Stomach (tissue), 9 donors: ENCODE data around the gene SAMM50. TPM values are rescaled to one million over a fixed set of nuclear protein-coding genes. Genes with fewer than 3 reads are reported as not detected.

Experiments used
- DNase-seq, 2 donors: peaks; one replicate each; pipeline versions ENCODE4 v3.0.0 to v3.0.0-alpha.2; 2013 to 2019
- H3K27ac ChIP-seq, 5 donors: fragments of 200-600 bp in 4 of 5; sonication (generic) in 4 of 5; one replicate each; pipeline ENCODE4 v1.5.1; 2013 to 2019; ENCODE audit warnings: mild to moderate bottlenecking in 1 of 5, moderate library complexity in 1 of 5
- H3K27me3 ChIP-seq, 3 donors: fragments of 200-600 bp; sonication (generic); one replicate each; pipeline ENCODE4 v1.5.1; 2017 to 2019; ENCODE audit warnings: mixed run types in 1 of 3
- H3K36me3 ChIP-seq, 4 donors: fragments of 200-600 bp; sonication (generic); 1 replicate in 3 of 4; 2 replicates in 1 of 4; pipeline ENCODE4 v1.5.1; 2016 to 2019
- H3K4me1 ChIP-seq, 4 donors: fragments of 200-600 bp; sonication (generic); one replicate each; pipeline ENCODE4 v1.5.1; 2016 to 2019
- H3K4me3 ChIP-seq, 4 donors: fragments of 200-600 bp; sonication (generic) in 3 of 4; one replicate each; pipeline ENCODE4 v1.5.1; 2016 to 2019; ENCODE audit warnings: mild to moderate bottlenecking in 1 of 4
- H3K9me3 ChIP-seq, 4 donors: fragments of 200-600 bp; sonication (generic); one replicate each; pipeline ENCODE4 v1.5.1; 2016 to 2019
- EP300 ChIP-seq: sonication (generic); formaldehyde crosslinking; IDR thresholded peaks from one replicate; pipeline ENCODE4 v1.6.1; 2017; ENCODE audit warnings: antibody characterized with exemption
- POLR2A ChIP-seq, 4 donors: fragments of 450-650 bp; IDR thresholded peaks; one replicate each; pipeline ENCODE4 v1.6.1; 2016; ENCODE audit warnings: antibody characterized with exemption in 4 of 4, control low read depth in 2 of 4, mild to moderate bottlenecking in 1 of 4, moderate library complexity in 1 of 4
- POLR2AphosphoS5 ChIP-seq, 3 donors: sonication (generic); formaldehyde crosslinking; IDR thresholded peaks; one replicate each; pipeline ENCODE4 v1.6.1; 2016; ENCODE audit warnings: antibody characterized with exemption in 3 of 3
- whole genome bisulfite sequencing, 5 donors: extraction: QIAGEN DNeasy Blood & Tissue Kit in 3 of 5; methylation state at CpG; one replicate each; pipeline versions ENCODE4 v1.1.5 to v1.1.7; 2013 to 2018; 5-methylcytosine and 5-hydroxymethylcytosine counted together
- intact Hi-C: fragments of 100-400 bp; cut with DNase I; formaldehyde crosslinking; loops from one replicate; pipeline ENCODE4 v1.15.1; 2023; ENCODE audit warnings: low total_unique reads
- polyA plus RNA-seq, 3 donors: library from polyadenylated mRNA; stranded (reverse); fragments of 200-250 nt; gene quantifications; one replicate each; pipeline ENCODE4 v1.2.3, GENCODE V29; 2013
- total RNA-seq, 5 donors: library from RNA; depleted of rRNA; stranded (reverse); fragments of >200 nt; gene quantifications; one replicate each; pipeline versions ENCODE4 v1.1.0 to v1.2.3, GENCODE V29; 2014 to 2016
- TF ChIP-seq, protein P1 (sequence below), 7 experiments: fragments of 450-650 bp in 4 of 7; fragments of 200-600 bp in 3 of 7; sonication (generic) in 3 of 7; IDR thresholded peaks; one replicate each; pipeline ENCODE4 v1.5.1; 2016 to 2019; ENCODE audit warnings: antibody characterized with exemption in 7 of 7, control low read depth in 2 of 7, mild to moderate bottlenecking in 1 of 7
- donor health status: healthy with polysubstance abuse.
- donor health status: Bipolar disorder and iron deficiency.
- donor health status: healthy.

Gene SAMM50
- total and polyA plus RNA-seq, 8 donors, result 18.7 to 54.7 (median 33.3) TPM

GRCh38 chr22:44030051-44030701 is 74.9 kb downstream of the SAMM50 start:
- 92 to 95% (median 93%) methylated on average over 18 of the region's 18 CpGs for WGBS, 5 donors
- intact Hi-C loops, result no loop called here
- H3K27ac ChIP-seq, result peak overlapping the region in 4 of 5 donors; percentile 32 to 59 (median 44)
- H3K4me1 ChIP-seq, result peaks cover 0 to 21% (median 8%) of the 10 kb centered on the region in 4 donors
- no peak overlapping the region for H3K4me3 ChIP-seq
- no peaks in the 10 kb centered on the region for H3K36me3 ChIP-seq
- TF ChIP-seq POLR2AphosphoS5 (IDR thresholded peaks at IDR 0.05), result no peak
- TF ChIP-seq, protein P1, sequence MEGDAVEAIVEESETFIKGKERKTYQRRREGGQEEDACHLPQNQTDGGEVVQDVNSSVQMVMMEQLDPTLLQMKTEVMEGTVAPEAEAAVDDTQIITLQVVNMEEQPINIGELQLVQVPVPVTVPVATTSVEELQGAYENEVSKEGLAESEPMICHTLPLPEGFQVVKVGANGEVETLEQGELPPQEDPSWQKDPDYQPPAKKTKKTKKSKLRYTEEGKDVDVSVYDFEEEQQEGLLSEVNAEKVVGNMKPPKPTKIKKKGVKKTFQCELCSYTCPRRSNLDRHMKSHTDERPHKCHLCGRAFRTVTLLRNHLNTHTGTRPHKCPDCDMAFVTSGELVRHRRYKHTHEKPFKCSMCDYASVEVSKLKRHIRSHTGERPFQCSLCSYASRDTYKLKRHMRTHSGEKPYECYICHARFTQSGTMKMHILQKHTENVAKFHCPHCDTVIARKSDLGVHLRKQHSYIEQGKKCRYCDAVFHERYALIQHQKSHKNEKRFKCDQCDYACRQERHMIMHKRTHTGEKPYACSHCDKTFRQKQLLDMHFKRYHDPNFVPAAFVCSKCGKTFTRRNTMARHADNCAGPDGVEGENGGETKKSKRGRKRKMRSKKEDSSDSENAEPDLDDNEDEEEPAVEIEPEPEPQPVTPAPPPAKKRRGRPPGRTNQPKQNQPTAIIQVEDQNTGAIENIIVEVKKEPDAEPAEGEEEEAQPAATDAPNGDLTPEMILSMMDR (IDR thresholded peaks at IDR 0.05), result no peak
- TF ChIP-seq EP300, result no peak
- no peak for TF ChIP-seq POLR2A (IDR thresholded peaks at IDR 0.05)
- no peaks in the 10 kb centered on the region for H3K27me3 ChIP-seq
- H3K9me3 ChIP-seq, result no peaks in the 10 kb centered on the region
- DNase-seq, result no peak

DNA sequence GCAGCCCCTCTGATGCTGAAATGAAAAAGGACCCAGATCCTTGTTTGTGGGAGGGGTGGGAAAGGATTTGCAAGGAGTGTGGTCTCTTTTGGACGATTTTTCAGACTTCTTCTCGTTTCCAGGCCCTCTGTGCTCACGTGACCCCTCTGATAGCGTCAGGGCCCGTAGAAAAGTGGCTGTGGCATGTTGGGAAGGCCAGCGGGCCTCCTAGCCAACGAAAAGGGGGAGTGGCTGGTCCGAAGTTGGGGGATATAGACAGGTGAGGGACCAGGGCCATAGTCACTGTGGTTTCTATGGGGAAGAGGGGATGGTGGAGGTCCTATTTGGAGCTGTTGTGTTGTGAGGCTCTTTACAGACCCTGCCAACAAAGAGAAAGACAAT is 75.5 kb downstream of the SAMM50 start:
- H3K36me3 ChIP-seq, result no peaks in the 10 kb centered on the region
- 70 to 85% (median 74%) methylated on average over 8 of the region's 8 CpGs for WGBS, 5 donors

GRCh38 chr22:44031158-44031952 is 76.1 kb downstream of the SAMM50 start:
- intact Hi-C loops, result no loop called here
- H3K9me3 ChIP-seq, result no peaks in the 10 kb centered on the region
- peaks cover 0 to 11% (median 4%) of the 10 kb centered on the region in 4 donors for H3K4me1 ChIP-seq
- WGBS, 5 donors, result 73 to 79% (median 77%) methylated on average over 21 of the region's 21 CpGs
- H3K27me3 ChIP-seq, result no peaks in the 10 kb centered on the region
- no peaks in the 10 kb centered on the region for H3K36me3 ChIP-seq
- no peak overlapping the region for H3K4me3 ChIP-seq
- TF ChIP-seq, protein P1 (IDR thresholded peaks at IDR 0.05), result no peak
- TF ChIP-seq POLR2AphosphoS5 (IDR thresholded peaks at IDR 0.05) (no peak), EP300 (no peak), POLR2A (IDR thresholded peaks at IDR 0.05) (no peak)
- H3K27ac ChIP-seq, result peak overlapping the region in 4 of 5 donors; percentile 32 to 59 (median 44)
- DNase-seq, result no peak

More for the DNA sequence above, 75.5 kb downstream of the SAMM50 start:
- TF ChIP-seq POLR2A (IDR thresholded peaks at IDR 0.05) (no peak), POLR2AphosphoS5 (IDR thresholded peaks at IDR 0.05) (no peak), EP300 (no peak)
- TF ChIP-seq, protein P1 (IDR thresholded peaks at IDR 0.05), result no peak
- no peak for DNase-seq
- Histone ChIP-seq H3K9me3 (no peaks in the 10 kb centered on the region), H3K27me3 (no peaks in the 10 kb centered on the region), H3K27ac (peak overlapping the region in 4 of 5 donors; percentile 32 to 59 (median 44)), H3K4me3 (no peak overlapping the region), H3K4me1 (peaks cover 0 to 18% (median 5%) of the 10 kb centered on the region in 4 donors)
- intact Hi-C loops, result no loop called here

- H3K27ac ChIP-seq, result peak overlapping the region in 1 of 5 donors; percentile 3
- no peaks in the 10 kb centered on the region for H3K9me3 ChIP-seq
- no peak overlapping the region for H3K4me3 ChIP-seq
- intact Hi-C loops, result no loop called here
- no peaks in the 10 kb centered on the region for H3K36me3 ChIP-seq
- TF ChIP-seq POLR2A (IDR thresholded peaks at IDR 0.05) (no peak), POLR2AphosphoS5 (IDR thresholded peaks at IDR 0.05) (no peak), EP300 (no peak)
- TF ChIP-seq, protein P1 (IDR thresholded peaks at IDR 0.05), result no peak
- WGBS, 5 donors, result 83 to 88% (median 85%) methylated on average over 12 to 14 of the region's 14 CpGs
- H3K27me3 ChIP-seq, result no peaks in the 10 kb centered on the region
- peaks cover 0 to 9% (median 2%) of the 10 kb centered on the region in 4 donors for H3K4me1 ChIP-seq
- no peak for DNase-seq
Observed at GRCh38 chr22:44032126-44032730, 77.0 kb downstream of the SAMM50 start.
